Central memory CD4-positive, alpha-beta T cell (primary cell): ENCODE results near the gene EPHA4.

Experiments
- DNase-seq: peaks from one replicate; pipeline ENCODE4 v3.0.0; 2022

The EPHA4 gene

DNA sequence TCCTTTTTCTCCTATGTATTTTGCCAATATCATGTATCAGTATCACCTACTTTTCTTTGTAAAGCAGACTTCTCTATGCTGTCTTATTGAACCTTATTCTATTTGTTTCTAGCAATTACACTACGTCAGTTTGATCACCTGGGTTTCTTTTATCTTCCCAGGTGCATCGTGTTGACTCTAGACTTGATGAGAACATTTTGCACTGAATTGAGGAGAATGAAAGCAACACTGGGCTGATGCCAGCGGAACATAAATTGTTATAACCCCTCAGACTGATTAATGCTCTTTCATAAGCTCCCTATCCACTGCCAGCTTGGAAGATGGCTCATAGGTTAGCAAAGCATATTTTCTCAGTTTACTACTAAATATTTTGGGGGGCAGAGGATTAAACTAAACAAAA is 140.6 kb downstream of the EPHA4 start:
- DNase-seq, result no peak

DNA sequence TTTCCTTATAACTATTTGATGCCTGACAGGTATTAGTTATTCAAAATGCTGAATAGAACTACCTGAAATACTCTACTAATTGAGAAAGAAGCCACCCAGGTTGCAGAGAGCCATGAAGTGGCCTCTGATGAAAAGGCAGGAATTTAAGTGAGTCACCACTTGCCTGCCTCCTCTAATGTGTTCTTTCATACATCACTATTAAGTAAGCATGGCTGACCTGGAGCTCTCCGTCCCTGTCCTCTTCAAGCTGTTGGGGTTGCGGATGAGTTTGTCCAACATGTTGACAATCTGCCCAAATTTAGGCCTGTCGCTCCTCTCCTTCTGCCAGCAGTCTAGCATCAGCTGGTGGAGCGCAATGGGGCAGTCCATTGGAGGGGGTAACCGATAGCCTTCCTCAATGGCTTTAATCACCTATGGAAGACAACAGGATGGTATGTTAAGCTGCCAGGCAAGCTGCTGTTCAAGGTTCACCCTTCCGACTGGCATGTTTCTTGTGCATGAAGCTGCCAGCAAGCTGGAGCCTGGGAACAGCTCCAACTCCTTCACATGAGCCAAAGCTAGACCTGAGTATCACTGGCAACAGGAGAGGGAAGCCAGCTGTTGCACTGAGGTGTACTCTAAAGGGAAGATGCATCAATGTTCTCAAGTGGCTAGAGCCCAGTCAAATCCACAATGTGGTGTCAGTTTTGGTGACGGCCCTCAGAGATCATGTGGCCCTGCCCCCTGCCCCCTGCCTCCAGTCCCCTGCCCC is 142.2 kb downstream of the EPHA4 start:
- DNase-seq, result no peak

DNA sequence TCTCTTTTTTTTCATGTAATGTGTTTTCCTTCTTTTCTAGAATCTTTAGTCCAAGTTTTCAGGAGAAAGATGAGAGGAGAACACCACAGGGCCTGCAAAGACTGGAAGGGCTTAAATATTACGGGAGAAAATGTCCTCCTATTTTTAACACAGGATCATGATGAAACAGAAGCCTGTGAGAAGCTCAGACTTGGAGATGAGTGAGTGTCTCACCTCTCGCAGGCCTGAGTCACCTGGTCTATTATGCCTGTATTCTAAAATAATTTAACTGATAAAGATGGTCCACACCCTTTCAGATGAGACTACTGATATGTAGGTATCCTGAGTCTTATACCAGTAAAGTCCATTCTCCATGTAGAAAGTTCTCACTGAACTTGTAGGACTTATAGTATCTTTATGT is 143.2 kb downstream of the EPHA4 start:
- DNase-seq, result no peak

GRCh38 chr2:221426929-221427328 is 145.2 kb downstream of the EPHA4 start:
- DNase-seq, result no peak

GRCh38 chr2:221425891-221426290 is 146.2 kb downstream of the EPHA4 start:
- DNase-seq, result no peak

GRCh38 chr2:221425353-221425752 is 146.8 kb downstream of the EPHA4 start:
- no peak for DNase-seq

DNA sequence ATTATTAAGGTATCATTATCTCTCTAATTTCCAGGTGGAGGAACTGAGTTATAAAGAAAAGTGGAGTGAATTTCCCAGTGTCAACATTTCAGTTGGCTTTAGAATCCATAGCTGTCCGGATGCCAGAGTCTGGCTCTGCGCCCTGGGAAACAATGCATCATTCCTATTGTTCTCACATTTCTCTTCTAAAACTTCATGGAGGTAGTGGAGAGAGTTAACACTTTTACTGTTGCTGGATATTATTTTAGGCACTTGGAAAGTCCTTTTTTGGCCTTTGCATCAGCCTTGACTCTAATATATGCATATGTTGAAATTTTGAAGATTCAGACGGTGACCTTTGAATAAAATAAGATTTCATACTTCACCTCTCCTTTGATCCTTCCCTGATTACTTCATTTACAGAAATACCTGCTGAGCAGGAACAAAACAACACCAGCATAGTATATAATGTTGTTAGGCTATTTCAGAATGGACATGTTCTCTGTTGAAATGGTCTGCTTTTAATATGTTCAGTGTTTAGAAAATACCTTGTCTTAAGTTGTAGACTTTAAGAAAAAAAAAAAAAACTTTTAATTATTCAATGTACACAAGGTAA is 148.8 kb downstream of the EPHA4 start:
- DNase-seq, result no peak

GRCh38 chr2:221422516-221423209 is 149.4 kb downstream of the EPHA4 start:
- DNase-seq, result no peak

- DNase-seq, result peak; percentile 23
Measured at GRCh38 chr2:221420245-221420644, 151.9 kb downstream of the EPHA4 start.

DNA sequence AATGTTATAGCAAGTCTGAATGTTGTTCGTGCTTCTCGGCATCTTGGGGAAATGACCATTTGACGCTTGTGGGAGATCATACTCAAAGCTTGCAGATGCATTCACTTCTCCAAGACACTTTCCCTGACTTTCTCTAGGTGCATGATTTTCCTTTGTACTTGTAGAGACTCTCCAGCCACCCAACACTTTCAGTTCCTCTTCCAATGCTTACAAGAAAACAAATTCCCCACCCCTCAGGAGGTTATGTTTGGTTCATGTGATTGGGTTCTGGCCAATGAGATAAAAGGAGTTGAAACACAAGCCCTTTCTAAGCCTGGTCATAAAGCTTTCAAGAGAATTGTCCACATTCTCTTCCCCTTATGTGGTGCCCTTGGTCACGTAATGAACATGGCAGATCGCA is 156.3 kb downstream of the EPHA4 start:
- DNase-seq, result no peak

DNA sequence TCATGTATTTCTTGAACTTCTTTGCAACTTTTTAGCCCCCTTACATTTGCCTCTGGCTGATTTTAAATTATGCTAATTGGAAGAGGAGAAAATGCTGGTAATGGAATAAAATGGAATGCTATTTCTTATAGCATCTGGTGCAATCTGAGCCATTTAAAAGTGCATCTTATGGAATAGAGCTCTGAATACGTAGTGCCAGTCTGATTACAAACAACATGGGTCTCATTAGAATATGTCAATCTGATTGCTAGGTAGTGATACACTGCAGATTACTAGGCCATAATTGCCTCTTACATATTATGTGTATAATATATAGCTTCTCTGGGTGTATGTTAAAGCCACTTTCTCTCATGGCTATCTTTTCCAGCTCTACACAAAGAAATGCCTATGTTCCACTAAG is 159.1 kb downstream of the EPHA4 start:
- DNase-seq, result no peak

- no peak for DNase-seq
Measured at GRCh38 chr2:221410487-221410886, 161.6 kb downstream of the EPHA4 start.

- no peak for DNase-seq
Measured at GRCh38 chr2:221407765-221408164, 164.3 kb downstream of the EPHA4 start.

DNA sequence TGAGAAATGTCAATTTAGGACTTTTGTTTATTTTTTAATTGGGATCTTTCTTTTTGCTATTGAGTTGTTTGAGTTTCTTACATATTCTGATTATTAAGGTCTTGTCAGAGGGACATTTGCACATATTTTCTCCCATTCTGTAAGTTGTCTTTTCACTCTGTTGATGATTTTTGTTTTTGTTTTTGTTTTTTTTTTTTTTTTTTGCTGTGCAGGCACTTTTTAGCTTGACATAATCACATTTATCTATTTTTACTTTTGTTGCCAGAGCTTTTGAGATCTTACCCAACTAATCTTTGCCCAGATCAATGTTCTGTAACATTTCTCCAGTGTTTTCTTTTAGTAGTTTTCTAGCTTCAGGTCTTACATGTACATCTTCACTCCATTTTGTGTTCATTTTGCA is 166.6 kb downstream of the EPHA4 start:
- no peak for DNase-seq

GRCh38 chr2:221402072-221402471 is 170.0 kb downstream of the EPHA4 start:
- no peak for DNase-seq

GRCh38 chr2:221400411-221400810 is 171.7 kb downstream of the EPHA4 start:
- DNase-seq, result no peak

DNA sequence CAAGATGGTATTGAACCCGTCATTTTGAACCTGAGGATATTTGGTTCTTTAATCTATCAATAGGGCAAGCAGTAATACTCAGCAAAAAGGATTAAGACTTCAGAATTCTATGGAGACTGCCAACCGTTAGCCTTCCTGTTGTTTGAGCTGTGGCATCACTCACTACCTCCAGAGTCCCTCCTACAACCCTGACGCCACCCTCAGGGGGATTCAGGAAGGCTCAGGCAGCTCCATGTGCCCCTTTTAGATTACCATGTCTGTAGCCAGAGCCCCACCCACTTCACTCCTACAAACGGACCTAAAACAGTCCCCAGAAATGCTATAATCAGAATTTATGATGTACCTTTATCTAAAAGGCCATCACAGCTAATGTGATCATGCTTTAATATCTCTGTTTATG is 172.9 kb downstream of the EPHA4 start:
- DNase-seq, result no peak

DNA sequence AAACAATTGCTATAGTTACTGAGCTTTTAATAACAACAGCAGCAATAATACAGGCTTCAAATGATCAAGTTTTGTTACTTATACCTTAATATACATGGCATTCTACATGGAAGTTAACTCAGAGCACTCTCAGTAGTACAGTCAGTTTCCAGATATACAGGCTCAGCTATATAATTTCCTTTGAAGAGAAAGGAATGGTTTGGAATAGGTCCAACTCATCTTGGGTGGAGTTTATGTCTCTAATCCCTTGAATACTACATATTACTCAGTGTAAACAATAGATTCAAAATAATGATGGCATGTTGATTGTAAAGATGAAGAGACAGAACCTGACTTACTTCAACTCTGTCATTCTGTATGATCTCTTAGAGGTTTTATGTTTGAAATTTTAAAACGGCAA is 174.9 kb downstream of the EPHA4 start:
- DNase-seq, result no peak

DNA sequence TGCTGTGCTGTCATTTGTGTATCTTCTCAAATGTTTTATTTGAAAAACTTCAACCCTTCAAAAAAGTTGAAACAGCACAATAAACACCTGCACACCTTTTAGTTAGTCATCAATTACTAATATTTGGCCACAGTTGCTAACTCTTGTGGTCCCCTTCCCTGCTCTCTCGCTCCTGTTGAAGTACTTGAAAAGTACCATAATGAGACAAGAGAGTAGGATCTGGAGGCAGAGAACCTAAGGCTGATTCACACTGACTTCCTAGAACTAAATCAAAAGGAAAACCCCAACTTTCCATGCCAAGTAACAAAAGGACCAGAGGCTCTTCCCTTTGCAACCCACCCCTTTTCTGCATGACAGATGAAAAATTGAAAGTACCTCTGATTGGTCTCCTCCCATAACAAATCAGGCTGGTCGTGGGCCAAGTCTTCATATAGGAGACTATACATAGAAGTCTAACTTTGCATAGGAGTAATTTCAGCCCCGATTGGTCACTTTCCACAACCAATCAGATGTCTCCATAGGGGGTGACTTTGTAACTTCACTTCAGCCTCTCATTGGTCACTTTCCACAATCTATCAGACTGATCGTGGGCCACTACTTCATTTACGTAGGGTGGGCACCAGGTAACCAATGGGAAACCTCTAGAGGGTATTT is 179.7 kb downstream of the EPHA4 start:
- DNase-seq, result no peak

DNA sequence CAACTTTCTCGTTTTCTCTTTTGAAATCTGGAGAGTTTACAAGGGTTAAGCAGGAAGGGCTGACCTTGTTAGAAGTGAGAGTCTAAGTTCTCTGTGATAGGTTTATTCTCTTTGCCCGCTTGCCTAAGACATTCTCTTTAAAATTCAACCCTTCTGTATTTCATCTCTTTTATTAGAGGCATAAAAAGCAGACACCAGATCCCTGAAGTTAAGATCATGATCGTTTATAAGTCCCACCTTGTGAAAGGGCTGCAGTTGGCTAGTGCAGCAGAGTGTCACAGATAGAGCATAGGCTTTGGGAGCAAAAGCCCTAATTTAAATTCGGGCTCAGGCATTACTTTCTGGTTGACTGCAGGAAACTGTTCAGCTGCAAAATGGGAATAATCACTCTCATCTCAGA is 181.2 kb downstream of the EPHA4 start:
- DNase-seq, result no peak

DNA sequence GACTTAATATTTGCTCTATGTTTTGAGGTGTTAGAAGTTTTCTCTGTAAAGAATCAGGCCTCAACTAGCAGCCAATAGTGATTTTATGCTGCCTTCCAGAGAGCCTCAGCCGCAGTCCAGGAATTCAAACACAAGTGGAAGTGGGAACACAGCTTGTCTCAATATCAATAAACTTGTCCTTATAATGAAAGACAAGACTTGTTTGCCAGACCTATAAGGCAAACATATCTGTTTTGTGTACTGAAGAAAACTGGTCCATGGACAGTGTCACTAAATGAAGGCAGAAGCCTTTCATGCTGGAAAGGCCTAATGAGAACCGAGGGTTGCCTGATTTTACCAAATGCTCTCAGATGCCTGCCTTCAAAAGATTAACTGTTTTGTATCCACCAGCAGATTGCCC is 182.2 kb downstream of the EPHA4 start:
- no peak for DNase-seq

- DNase-seq, result no peak
Measured at GRCh38 chr2:221389421-221389820, 182.7 kb downstream of the EPHA4 start.

GRCh38 chr2:221388891-221389290 is 183.2 kb downstream of the EPHA4 start:
- no peak for DNase-seq

- DNase-seq, result no peak
Measured at GRCh38 chr2:221385716-221386115, 186.4 kb downstream of the EPHA4 start.
